Measurements from ENCODE around the gene B3GALT6.

B3GALT6 gene

DNA sequence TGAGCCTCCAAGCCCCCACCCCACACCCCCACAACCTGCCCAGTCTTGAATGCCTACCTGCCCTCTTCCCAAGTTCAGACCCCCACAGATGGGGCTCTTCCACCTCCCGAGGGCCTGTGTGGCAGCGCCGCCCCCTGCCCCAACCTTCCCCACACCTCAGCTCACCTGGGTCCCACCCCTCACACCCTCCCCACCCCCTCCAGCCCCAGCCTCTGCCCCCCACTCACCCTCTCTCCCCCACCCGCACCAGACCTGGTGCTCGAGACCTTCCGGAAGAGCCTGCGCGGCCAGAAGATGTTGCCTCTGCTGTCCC, 34.9 kb upstream of the B3GALT6 start:
- Histone ChIP-seq H3K9me3 (ENCODE audit: control insufficient read depth, low read length) (no peaks in the 10 kb centered on the region), H3K4me1 (ENCODE audit: control insufficient read depth, insufficient read depth, low read length) (no peaks in the 10 kb centered on the region), H3K4me3 (ENCODE audit: low read length) (no peak overlapping the region), H3K36me3 (ENCODE audit: control insufficient read depth, insufficient read depth, low read length) (no peaks in the 10 kb centered on the region), H3K9ac (ENCODE audit: low read length) (no peak overlapping the region), H3K27me3 (ENCODE audit: control insufficient read depth, insufficient read depth, low read length) (peaks cover 23% of the 10 kb centered on the region)

DNA sequence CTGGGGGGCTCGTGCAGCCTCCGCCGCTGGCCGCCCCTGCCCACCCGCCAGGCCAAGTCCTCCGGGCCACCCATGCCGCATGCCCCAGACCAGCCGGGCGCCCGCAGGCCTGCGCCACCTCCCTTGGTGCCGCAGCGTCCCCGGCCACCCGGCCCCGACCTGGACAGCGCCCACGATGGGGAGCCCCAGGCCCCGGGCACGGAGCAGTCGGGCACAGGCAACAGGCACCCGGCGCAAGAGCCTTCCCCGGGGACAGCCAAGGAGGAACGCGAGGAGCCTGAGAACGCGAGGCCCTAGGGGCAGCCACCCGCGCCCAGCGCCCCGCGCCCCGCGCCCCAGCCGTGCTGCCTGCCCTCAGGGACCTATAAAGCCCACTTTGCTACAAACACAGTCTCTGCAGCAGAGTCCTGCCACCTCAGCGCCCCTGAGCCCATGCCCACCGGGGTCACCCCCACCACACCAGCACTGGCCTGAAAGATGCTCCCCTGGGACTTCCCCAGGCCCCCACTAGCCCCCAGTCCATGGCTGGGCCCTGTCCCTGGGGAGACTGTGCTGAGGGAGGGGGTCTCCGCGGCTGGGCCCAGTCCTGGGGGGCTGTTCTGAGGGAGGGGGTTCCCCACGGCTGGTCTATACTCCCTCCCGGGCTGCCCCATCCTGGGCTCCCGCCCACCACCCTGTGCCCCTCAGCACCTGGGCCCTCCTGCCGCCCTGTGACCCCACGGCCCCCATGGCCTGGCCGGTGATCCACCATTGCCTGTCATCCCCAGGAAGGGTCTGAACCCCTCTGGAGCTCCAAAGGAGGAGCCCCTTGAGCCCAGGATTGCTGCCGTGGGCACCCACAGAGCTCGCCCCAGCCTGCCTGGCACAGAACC, 34.2 kb upstream of the B3GALT6 start:
- Histone ChIP-seq H3K4me3 (ENCODE audit: low read length) (no peak overlapping the region), H3K4me1 (ENCODE audit: control insufficient read depth, insufficient read depth, low read length) (no peaks in the 10 kb centered on the region), H3K9ac (ENCODE audit: low read length) (no peak overlapping the region), H3K36me3 (ENCODE audit: control insufficient read depth, insufficient read depth, low read length) (no peaks in the 10 kb centered on the region), H3K9me3 (ENCODE audit: control insufficient read depth, low read length) (no peaks in the 10 kb centered on the region), H3K27me3 (ENCODE audit: control insufficient read depth, insufficient read depth, low read length) (peaks cover 26% of the 10 kb centered on the region)

- Histone ChIP-seq H3K4me3 (ENCODE audit: low read length) (no peak overlapping the region), H3K27me3 (ENCODE audit: control insufficient read depth, insufficient read depth, low read length) (peaks cover 31% of the 10 kb centered on the region), H3K4me1 (ENCODE audit: control insufficient read depth, insufficient read depth, low read length) (no peaks in the 10 kb centered on the region), H3K9me3 (ENCODE audit: control insufficient read depth, low read length) (no peaks in the 10 kb centered on the region), H3K36me3 (ENCODE audit: control insufficient read depth, insufficient read depth, low read length) (no peaks in the 10 kb centered on the region), H3K9ac (ENCODE audit: low read length) (no peak overlapping the region)
Measured at GRCh38 chr1:1198423-1199140, 33.5 kb upstream of the B3GALT6 start.

DNA sequence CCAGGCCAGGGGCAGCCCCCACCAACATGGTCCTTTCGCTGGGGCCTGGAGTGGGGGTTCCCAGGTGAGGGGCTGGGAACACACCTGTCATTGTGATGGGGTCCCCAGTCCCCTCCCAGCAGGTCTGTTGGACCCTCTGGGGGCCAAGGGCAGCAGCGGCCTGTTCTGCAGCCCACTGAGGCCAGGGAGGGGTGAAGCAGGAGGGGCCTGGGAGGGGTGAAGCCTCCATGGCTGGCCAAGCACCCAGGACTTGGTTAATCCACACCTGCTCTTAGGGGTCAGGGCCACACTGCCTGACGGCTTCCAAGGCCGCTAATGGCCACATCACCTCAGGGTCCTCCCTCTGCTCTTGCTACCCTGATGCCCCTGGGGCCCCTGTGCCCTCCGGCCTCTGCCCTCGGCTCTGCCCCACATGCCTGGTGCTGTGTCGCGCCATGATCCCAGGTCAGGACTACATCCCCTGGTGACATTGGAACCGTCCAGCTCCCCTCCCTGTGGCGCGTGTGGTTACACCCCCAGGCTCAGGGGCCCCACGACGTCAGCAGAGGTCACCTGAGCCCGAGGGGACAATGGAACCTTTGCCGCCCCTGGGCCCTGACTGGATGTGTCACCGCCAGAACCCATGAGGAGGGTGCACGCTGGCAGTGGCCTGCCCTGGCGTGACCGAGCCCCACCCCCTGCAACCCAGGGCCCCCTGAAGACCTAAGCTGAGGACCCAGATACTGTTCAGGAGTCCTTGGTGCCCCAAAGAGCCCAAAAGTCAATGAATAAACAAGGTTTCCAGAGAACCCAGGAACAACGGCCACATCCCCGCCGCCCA, 32.7 kb upstream of the B3GALT6 start:
- Histone ChIP-seq H3K9me3 (ENCODE audit: control insufficient read depth, low read length) (no peaks in the 10 kb centered on the region), H3K4me3 (ENCODE audit: low read length) (no peak overlapping the region), H3K36me3 (ENCODE audit: control insufficient read depth, insufficient read depth, low read length) (no peaks in the 10 kb centered on the region), H3K4me1 (ENCODE audit: control insufficient read depth, insufficient read depth, low read length) (no peaks in the 10 kb centered on the region), H3K27me3 (ENCODE audit: control insufficient read depth, insufficient read depth, low read length) (peaks cover 35% of the 10 kb centered on the region), H3K9ac (ENCODE audit: low read length) (no peak overlapping the region)

- Histone ChIP-seq H3K27me3 (ENCODE audit: control insufficient read depth, insufficient read depth, low read length) (peaks cover 43% of the 10 kb centered on the region), H3K4me3 (ENCODE audit: low read length) (no peak overlapping the region), H3K9ac (ENCODE audit: low read length) (no peak overlapping the region)
Measured at GRCh38 chr1:1199961-1200875, 31.8 kb upstream of the B3GALT6 start.

GRCh38 chr1:1200876-1201810, 30.9 kb upstream of the B3GALT6 start:
- Histone ChIP-seq H3K4me1 (ENCODE audit: control insufficient read depth, insufficient read depth, low read length) (peaks cover 4% of the 10 kb centered on the region), H3K36me3 (ENCODE audit: control insufficient read depth, insufficient read depth, low read length) (no peaks in the 10 kb centered on the region), H3K4me3 (ENCODE audit: low read length) (no peak overlapping the region), H3K27me3 (ENCODE audit: control insufficient read depth, insufficient read depth, low read length) (peaks cover 53% of the 10 kb centered on the region), H3K9me3 (ENCODE audit: control insufficient read depth, low read length) (no peaks in the 10 kb centered on the region), H3K9ac (ENCODE audit: low read length) (no peak overlapping the region)

More at GRCh38 chr1:1199961-1200875, 31.8 kb upstream of the B3GALT6 start:
- Histone ChIP-seq H3K4me1 (ENCODE audit: control insufficient read depth, insufficient read depth, low read length) (no peaks in the 10 kb centered on the region), H3K9me3 (ENCODE audit: control insufficient read depth, low read length) (no peaks in the 10 kb centered on the region), H3K36me3 (ENCODE audit: control insufficient read depth, insufficient read depth, low read length) (no peaks in the 10 kb centered on the region)

DNA sequence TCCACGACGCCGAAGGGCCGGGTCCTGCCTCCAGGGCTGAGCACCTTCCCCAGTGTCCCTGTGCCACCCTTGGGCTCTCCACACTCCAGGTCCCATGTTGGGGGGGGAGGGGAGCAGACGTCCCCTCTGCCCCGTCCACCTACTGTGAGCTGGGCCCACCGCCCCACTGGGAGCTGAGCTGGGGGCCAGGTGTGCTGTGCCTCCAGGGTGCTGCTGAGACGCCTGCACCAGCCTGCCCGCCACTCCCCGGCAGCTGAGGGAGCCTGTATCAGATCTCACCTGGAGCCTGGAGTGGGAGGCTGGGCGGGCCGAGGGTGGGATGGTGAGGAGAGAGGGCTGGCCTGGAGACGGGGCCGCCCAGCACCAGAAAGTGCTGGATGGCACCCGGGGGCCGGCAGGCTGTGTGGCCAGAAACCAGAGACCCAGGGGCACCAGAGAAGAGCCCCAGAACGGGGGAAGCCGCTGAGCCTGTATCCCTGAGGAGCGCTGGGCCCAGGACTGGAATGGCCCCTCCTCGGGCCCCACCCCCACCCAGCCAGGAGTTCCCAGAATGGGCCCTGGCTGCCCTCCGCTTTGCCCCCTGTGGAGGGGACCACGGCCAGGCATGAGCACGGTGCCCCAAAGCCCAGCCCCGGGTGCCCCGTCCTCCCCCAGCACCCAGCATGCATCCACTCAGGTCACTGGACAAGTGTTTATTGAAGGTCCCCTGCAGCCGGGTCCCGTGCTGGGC, 29.0 kb upstream of the B3GALT6 start:
- Histone ChIP-seq H3K4me1 (ENCODE audit: control insufficient read depth, insufficient read depth, low read length) (peaks cover 9% of the 10 kb centered on the region), H3K9me3 (ENCODE audit: control insufficient read depth, low read length) (no peaks in the 10 kb centered on the region), H3K27me3 (ENCODE audit: control insufficient read depth, insufficient read depth, low read length) (peaks cover 70% of the 10 kb centered on the region), H3K36me3 (ENCODE audit: control insufficient read depth, insufficient read depth, low read length) (no peaks in the 10 kb centered on the region), H3K4me3 (ENCODE audit: low read length) (no peak overlapping the region), H3K9ac (ENCODE audit: low read length) (no peak overlapping the region)

GRCh38 chr1:1203561-1204424, 28.2 kb upstream of the B3GALT6 start:
- Histone ChIP-seq H3K9me3 (ENCODE audit: control insufficient read depth, low read length) (no peaks in the 10 kb centered on the region), H3K27me3 (ENCODE audit: control insufficient read depth, insufficient read depth, low read length) (peaks cover 69% of the 10 kb centered on the region), H3K36me3 (ENCODE audit: control insufficient read depth, insufficient read depth, low read length) (no peaks in the 10 kb centered on the region), H3K4me3 (ENCODE audit: low read length) (no peak overlapping the region), H3K4me1 (ENCODE audit: control insufficient read depth, insufficient read depth, low read length) (peaks cover 13% of the 10 kb centered on the region), H3K9ac (ENCODE audit: low read length) (no peak overlapping the region)

DNA sequence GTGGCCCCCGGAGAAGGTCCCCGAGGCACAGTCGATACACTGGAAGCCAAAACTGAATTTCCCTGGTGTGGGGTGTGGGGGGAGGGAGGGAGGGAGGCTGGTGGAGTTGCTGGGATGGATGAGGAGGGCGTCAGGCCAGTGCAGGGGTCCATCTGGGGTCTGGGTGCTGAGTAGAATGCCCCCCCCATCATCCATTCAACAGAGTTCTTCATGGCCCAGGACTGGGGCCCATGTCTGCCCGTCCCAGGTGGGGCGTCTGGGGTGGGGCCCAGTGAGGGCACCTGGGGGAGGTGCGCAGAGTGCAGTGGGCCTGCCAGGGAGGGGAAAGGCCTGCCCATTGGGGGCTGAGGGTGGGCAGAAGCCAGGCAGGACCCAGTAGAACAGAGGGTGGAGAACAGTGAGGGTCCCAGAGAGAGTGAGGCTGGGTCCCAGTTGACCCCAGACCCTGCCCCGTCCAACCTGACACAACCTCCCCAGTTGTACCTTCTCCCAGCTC, 27.6 kb upstream of the B3GALT6 start:
- H3K27me3 ChIP-seq (ENCODE audit: control insufficient read depth, insufficient read depth, low read length), result peaks cover 62% of the 10 kb centered on the region
- peaks cover 13% of the 10 kb centered on the region for H3K4me1 ChIP-seq (ENCODE audit: control insufficient read depth, insufficient read depth, low read length)
- no peaks in the 10 kb centered on the region for H3K9me3 ChIP-seq (ENCODE audit: control insufficient read depth, low read length)
- no peaks in the 10 kb centered on the region for H3K36me3 ChIP-seq (ENCODE audit: control insufficient read depth, insufficient read depth, low read length)
- no peak overlapping the region for H3K4me3 ChIP-seq (ENCODE audit: low read length)
- H3K9ac ChIP-seq (ENCODE audit: low read length), result no peak overlapping the region
